Transverse colon (tissue), 4 donors: ENCODE data around the gene EIF4E3.

ENCODE experiments used
- CTCF ChIP-seq, 5 experiments: fragments of 200-600 bp in 3 of 5; fragments of 450-650 bp in 2 of 5; sonication (generic) in 3 of 5; IDR thresholded peaks; 1 replicate in 2 of 5; 2 replicates in 3 of 5; pipeline ENCODE4 v1.5.1; 2016 to 2017; ENCODE audit warnings: antibody characterized with exemption in 5 of 5, inconsistent platforms in 3 of 5, mild to moderate bottlenecking in 2 of 5, moderate library complexity in 1 of 5
- EP300 ChIP-seq: sonication (generic); formaldehyde crosslinking; IDR thresholded peaks from one replicate; pipeline ENCODE4 v1.6.1; 2017; ENCODE audit warnings: antibody characterized with exemption, low read depth
- POLR2A ChIP-seq: fragments of 450-650 bp; IDR thresholded peaks from one replicate; pipeline ENCODE4 v1.6.1; 2016; ENCODE audit warnings: antibody characterized with exemption, mild to moderate bottlenecking, moderate library complexity
- POLR2AphosphoS5 ChIP-seq, 3 donors: sonication (generic); formaldehyde crosslinking; IDR thresholded peaks; one replicate each; pipeline ENCODE4 v1.6.1; 2016; ENCODE audit warnings: antibody characterized with exemption in 3 of 3

- TF ChIP-seq POLR2A (no peak), CTCF (IDR thresholded peaks at IDR 0.05) (no peak), POLR2AphosphoS5 (IDR thresholded peaks at IDR 0.05) (no peak), EP300 (no peak)
Measured at GRCh38 chr3:71672340-71672739, 52.9 kb downstream of the EIF4E3 start.
